ENCODE results near the gene WDR41. TPM values are rescaled to one million over a fixed set of nuclear protein-coding genes. Genes with fewer than 3 reads are reported as not detected.
"Not testable (repeated sequence)": the region's sequence is repeated elsewhere in the genome, so short reads cannot be mapped to it uniquely, and the experiment has no call there.

Gene WDR41
- polyA plus RNA-seq, 3 donors, result 52.8 to 66.1 (median 60.2) TPM

DNA sequence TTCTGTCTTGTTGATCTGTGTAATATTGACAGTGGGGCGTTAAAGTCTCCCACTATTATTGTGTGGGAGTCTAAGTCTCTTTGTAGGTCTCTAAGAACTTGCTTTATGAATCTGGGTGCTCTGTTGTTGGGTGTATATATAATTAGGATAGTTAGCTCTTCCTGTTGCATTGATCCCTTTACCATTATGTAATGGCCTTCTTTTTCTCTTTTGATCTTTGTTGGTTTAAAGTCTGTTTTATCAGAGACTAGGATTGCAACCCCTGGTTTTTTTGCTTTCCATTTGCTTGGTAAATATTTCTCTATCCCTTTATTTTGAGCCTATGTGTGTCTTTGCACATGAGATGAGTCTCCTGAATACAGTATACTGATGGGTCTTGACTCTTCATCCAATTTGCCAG, 105.8 kb downstream of the WDR41 start:
- DNase-seq (ENCODE audit: extremely low read depth in 1 of 11, low read depth in 9 of 11, low spot score in 4 of 11), result not testable (repeated sequence)

DNA sequence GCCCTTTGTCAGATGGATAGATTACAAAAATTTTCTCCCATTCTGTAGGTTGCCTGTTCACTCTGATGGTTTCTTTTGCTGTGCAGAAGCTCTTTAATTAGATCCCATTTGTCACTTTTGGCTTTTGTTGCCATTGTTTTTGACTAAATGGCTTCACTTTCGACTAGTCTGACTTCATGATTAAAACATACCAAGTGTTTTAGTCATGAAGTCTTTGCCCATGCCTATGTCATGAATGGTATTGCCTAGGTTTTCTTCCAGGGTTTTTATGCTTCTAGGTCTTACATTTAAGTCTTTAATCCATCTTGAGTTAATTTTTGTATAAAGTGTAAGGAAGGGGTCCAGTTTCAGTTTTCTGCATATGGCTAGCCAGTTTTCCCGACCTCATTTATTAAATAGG, 108.8 kb downstream of the WDR41 start:
- not testable (repeated sequence) for DNase-seq (ENCODE audit: extremely low read depth in 1 of 11, low read depth in 9 of 11, low spot score in 4 of 11)

Other genes starting within 250 kb of the WDR41 start
- not detected for gene OTP, start 146.4 kb upstream of the WDR41 start, polyA plus RNA-seq (ENCODE audit: insufficient read length in 3 of 3)